ENCODE results near the gene MANBA.
"Not testable (repeated sequence)": the region's sequence is repeated elsewhere in the genome, so short reads cannot be mapped to it uniquely, and the experiment has no call there.

Gene MANBA

GRCh38 chr4:102722740-102723139 lies 38.0 kb downstream of the MANBA start:
- no peak for DNase-seq (ENCODE audit: low spot score)

DNA sequence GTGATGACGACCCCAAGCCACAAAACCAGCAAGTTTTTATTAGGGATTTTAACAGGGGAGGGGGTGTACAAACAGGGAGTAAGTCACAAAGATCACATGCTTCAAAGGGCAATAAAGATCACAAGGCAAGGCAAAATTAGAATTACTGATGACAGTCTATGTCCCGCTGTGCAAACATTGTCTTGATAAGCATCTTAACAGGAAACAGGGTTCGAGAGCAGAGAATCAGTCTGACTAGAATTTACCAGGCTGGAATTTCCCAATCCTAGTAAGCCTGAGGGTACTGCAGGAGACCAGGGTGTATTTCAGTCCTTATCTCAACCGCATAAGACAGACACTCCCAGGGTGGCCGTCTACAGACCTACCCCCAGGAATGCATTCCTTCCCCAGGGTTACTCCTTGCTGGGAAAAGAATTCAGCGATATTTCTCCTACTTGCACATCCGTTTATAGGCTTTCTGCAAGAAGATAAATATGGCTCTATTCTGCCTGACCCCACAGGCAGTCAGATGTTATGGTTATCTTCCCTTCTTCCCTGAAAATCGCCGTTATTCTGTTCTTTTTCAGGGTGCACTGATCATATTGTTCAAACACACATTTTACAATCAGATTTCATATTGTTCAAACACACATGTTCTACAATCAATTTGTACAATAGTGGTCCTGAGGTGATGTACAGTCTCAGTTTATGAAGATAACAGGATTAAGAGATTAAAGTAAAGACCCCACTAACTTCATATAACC lies 41.8 kb downstream of the MANBA start:
- not testable (repeated sequence) for DNase-seq (ENCODE audit: low spot score)

DNA sequence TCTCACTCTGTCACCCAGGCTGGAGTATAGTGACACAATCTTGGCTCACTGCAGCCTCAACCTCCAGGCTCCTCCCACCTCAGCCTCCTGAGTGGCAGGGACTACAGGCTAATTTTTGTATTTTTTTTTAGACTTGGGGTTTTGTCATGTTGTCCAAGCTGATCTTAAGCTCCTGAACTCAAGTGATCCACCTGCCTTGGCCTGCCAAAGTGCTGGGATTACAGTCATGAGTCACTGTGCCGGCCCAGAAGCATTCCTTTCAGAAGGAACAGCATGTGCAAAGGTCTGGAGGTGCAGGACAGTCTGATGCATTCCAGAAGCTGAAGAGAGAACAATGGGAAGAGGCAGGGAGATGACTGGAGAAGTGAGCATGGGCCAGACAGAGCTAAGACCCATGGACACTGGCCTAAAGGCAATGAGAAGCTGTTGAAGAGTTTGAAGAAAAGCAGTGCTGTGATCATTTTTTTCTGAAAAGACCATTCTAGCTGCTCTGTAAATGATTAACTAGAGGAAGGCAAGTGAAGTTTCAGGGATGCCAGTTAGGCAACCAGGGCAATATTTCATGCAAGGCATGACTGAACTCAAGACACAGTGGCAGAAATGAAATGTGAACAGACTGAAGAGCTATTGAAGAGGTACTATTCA lies 43.2 kb downstream of the MANBA start:
- DNase-seq (ENCODE audit: low spot score) = no peak

DNA sequence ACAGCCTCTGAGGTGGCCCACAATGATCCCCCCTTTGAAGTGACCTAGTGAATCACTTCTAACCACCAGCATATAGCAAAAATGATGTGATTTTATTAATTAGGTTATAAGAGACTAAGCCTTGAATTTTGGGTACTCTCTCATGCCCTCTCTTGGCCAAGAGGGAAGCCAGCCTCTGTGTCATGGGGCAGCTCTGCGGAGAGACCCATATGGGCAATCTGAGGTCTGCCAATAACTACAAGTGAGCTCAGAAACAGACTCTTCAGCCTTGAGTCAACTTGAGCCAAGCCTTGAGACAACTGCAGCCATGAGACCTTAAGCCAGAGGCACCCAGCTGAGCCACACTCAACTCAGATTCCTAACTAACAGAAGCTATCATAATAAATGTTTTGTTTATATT lies 45.7 kb downstream of the MANBA start:
- peak; percentile 5 for DNase-seq (ENCODE audit: low spot score)

DNA sequence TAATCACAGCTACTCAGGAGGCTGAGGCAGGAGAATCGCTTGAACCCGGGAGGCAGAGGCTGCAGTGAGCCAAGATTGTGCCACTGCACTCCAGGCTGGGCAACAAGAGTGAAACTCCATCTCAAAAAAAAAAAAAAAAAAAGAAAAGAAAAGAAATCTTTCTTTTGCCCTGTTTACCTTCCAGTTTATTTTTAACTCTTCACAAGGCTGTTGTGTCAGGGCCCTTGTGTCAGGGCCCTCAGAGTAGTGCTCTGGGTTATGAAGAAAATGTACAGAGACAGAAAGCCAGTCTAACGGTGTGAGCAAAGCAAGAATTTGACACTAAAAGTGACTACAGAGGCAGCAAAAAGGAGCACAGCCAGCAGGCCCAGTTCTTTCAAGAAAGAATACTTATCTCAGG lies 47.0 kb downstream of the MANBA start:
- not testable (repeated sequence) for DNase-seq (ENCODE audit: low spot score)

DNA sequence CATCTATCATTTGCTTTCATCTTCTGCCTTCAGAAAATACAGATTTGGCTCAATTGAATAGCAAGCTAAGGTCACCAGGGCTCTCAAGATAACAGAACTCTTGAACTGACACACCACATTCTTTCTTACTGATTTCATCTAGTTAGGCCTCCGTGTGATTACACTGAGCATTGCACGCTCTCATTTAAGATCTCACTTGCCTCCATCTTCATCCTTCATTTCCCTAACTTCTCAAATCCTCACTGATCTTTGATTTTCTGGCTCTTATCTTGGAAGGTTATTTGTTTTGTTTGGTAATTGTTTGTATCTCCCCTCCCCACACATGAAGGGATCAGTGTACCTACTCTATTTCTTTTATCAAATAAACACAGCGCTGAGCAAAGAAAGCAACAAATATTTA lies 47.7 kb downstream of the MANBA start:
- no peak for DNase-seq (ENCODE audit: low spot score)

GRCh38 chr4:102710986-102711385 lies 49.8 kb downstream of the MANBA start:
- DNase-seq (ENCODE audit: low spot score) = no peak

DNA sequence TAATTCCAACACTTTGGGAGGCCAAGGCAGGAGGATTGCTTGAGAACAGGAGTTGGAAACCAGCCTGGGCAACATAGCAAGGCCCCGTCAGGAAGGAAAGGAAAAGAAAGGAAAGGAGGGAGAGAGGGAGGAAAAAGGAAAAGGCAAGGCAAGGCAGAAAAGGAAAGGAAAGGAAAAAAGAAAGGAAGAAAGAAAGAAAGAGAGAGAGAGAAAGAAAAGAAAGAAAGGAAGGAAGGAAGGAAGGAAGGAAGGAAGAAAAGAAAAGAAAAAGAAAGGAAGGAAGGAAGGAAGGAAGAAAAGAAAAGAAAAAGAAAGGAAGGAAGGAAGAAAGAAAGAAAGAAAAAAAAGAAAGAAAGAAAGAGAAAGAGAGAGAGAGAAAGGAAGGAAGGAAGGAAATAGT lies 51.7 kb downstream of the MANBA start:
- DNase-seq (ENCODE audit: low spot score) = not testable (repeated sequence)

GRCh38 chr4:102707150-102707549 lies 53.6 kb downstream of the MANBA start:
- DNase-seq (ENCODE audit: low spot score) = no peak

DNA sequence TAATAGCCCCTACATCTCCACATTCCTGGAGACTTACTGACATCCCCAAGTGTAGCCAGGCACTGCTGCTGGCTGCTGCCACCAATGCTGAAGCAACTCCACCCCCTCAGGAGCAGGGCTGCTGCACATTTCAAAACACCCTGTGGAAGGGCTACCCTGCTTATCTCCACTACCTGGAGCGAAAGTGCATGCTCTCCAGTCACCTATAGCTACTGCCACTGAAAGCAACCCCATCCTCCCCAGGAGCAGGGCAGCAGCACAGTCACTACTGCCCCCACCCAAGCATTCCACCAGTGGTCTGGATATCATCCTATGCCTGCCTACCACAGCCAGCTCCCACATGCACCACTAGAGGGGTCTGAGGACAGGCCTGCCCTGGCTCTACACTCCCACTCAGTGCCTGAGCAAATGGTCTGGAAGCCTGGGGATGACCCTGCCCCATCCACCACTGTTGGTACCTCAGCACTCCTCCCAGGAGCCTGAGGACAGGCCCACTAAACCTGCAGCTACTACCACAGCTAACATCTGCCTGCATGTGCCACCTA lies 55.3 kb downstream of the MANBA start:
- DNase-seq (ENCODE audit: low spot score) = no peak

GRCh38 chr4:102696758-102697157 lies 64.0 kb downstream of the MANBA start:
- no peak for DNase-seq (ENCODE audit: low spot score)

- no peak for DNase-seq (ENCODE audit: low spot score)
Observed at GRCh38 chr4:102694791-102695190, 66.0 kb downstream of the MANBA start.

- no peak for DNase-seq (ENCODE audit: low spot score)
Observed at GRCh38 chr4:102693861-102694260, 66.9 kb downstream of the MANBA start.

- no peak for DNase-seq (ENCODE audit: low spot score)
Observed at GRCh38 chr4:102693262-102693850, 67.4 kb downstream of the MANBA start.

- no peak for DNase-seq (ENCODE audit: low spot score)
Observed at GRCh38 chr4:102692474-102692873, 68.3 kb downstream of the MANBA start.

DNA sequence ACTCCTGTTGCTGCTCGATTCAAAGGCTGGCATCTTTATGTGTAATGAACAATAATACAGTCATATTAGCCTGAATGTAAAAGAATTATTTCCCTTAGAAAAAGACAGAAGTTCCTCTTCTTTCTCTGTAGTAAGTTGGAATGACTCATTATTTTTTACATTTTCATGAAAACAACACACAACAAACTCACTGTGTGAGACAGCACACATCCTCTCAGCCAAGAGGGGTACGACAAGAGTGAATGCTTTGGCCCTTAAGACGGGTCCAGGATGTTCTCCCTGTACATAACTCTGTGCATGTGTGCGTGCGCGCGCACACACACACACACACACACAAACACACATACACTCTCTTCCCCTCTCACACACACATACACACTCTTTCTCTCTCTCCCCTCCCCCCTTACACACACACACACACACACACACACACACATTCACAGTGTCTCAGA lies 72.8 kb downstream of the MANBA start:
- DNase-seq (ENCODE audit: low spot score) = no peak

GRCh38 chr4:102687373-102687981 lies 73.3 kb downstream of the MANBA start:
- no peak for DNase-seq (ENCODE audit: low spot score)

GRCh38 chr4:102685768-102686167 lies 75.0 kb downstream of the MANBA start:
- DNase-seq (ENCODE audit: low spot score) = no peak

- DNase-seq (ENCODE audit: low spot score) = no peak
Observed at GRCh38 chr4:102684610-102685052, 76.1 kb downstream of the MANBA start.

GRCh38 chr4:102683881-102684609 lies 76.7 kb downstream of the MANBA start:
- no peak for DNase-seq (ENCODE audit: low spot score)

DNA sequence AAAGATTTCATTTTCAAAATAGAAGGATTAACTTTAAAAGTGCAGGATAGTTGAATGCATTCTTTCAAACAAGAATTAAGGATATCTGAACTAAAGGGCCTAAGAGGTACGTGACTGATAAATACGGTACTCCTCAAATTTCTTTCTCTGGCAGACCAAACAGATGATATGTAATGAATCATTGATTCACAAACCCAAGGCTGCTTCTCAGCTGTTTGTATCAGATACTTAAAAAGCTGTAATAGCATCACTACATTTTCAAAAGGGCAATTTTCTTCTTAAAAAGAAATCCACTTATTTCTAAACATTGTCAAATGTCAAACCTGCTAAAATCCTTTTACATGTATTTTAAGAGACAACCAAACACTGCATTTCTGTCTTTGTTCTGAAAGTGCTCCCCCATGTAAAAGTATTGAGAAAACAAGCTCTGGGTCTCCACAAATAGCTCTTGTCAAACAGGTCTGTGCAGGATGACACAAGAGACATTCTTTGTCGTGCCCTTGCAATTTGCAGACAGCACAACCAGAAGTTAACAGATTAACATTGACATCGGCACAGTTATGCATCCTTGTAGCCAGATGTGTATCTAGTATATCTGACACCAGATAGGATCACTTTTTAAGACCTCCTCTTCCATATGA lies 82.0 kb downstream of the MANBA start:
- no peak for DNase-seq (ENCODE audit: low spot score)
